HCT116 (cell line): ENCODE data around the gene RTL1. TPM values are rescaled to one million over a fixed set of nuclear protein-coding genes. Genes with fewer than 3 reads are reported as not detected.

Experiments
- ATAC-seq: fragments of 200-7000 bp; cut with Tn5 transposase; 2 replicates; pipeline ENCODE4 v1.9.1; 2020; ENCODE audit warnings: mild to moderate bottlenecking, moderate library complexity
- BruUV-seq: library from RNA; stranded (reverse); fragments of 400-500 nt; replicated peaks from 2 replicates; lab custom pipeline; 2021; lab: Mats Ljungman, UMichigan
- CTCF ChIA-PET: fragments of 300-600 bp; sonication (Branson Sonifier 250); formaldehyde crosslinking; loops from one replicate; lab custom pipeline; 2021; ENCODE audit warnings: antibody characterized with exemption; lab: Charles Lee
- POLR2A ChIA-PET: fragments of 300-600, 350-600 bp; sonication (Branson Sonifier 250); formaldehyde crosslinking; loops from one replicate; lab custom pipeline; 2021; ENCODE audit warnings: antibody characterized with exemption; lab: Charles Lee
- RAD21 ChIA-PET, 2 experiments: fragments of 300-600 bp; sonication (Branson Sonifier 250); formaldehyde crosslinking; loops; one replicate each; lab custom pipeline; 2023; ENCODE audit warnings: low total read pairs in 2 of 2; ENCODE audit not compliant: uncharacterized antibody in 2 of 2, unreplicated experiment in 2 of 2, low non-redundant PET in 1 of 2; lab: Charles Lee
- DNase-seq: peaks from one replicate; pipeline ENCODE4 v3.0.0-alpha.2; 2010; ENCODE audit warnings: low read depth, low spot score
- H2AFZ ChIP-seq: fragments of 200-600 bp; shearing (Covaris generic), sonication (generic); 2 replicates; pipeline ENCODE4 v1.6.1; 2017; ENCODE audit warnings: low read depth, mixed run types, mixed read lengths, antibody characterized with exemption, low read length; ENCODE audit not compliant: poor library complexity, severe bottlenecking
- H3K27ac ChIP-seq: 2 replicates; pipeline ENCODE4 v1.5.1; 2012; ENCODE audit warnings: low read depth, low read length
- H3K27me3 ChIP-seq: fragments of 200-600 bp; sonication (generic); 2 replicates; pipeline ENCODE4 v1.6.1; 2016; ENCODE audit warnings: mixed run types, low read length, mixed read lengths; ENCODE audit not compliant: insufficient read depth
- H3K36me3 ChIP-seq, 2 experiments: fragments of 200-500 bp in 1 of 2; fragments of 200-600 bp in 1 of 2; sonication (Bioruptor generic) in 1 of 2; sonication (generic) in 1 of 2; 2 replicates each; pipeline versions ENCODE4 v1.5.1 to v1.6.1; 2014 to 2016; ENCODE audit warnings: low read length in 2 of 2, inconsistent platforms in 1 of 2, mixed read lengths in 1 of 2, mixed run types in 1 of 2; ENCODE audit not compliant: insufficient read depth in 2 of 2, control insufficient read depth in 1 of 2
- H3K4me1 ChIP-seq, 2 experiments: fragments of 200-600 bp in 1 of 2; sonication (generic) in 1 of 2; 2 replicates each; pipeline versions ENCODE4 v1.5.1 to v1.6.1; 2012 to 2017; ENCODE audit warnings: low read length in 2 of 2, inconsistent platforms in 1 of 2, mild to moderate bottlenecking in 1 of 2, mixed read lengths in 1 of 2, mixed run types in 1 of 2, moderate library complexity in 1 of 2; ENCODE audit not compliant: insufficient read depth in 2 of 2, control insufficient read depth in 1 of 2
- H3K4me2 ChIP-seq: fragments of 200-600 bp; sonication (generic); 2 replicates; pipeline ENCODE4 v1.6.1; 2017; ENCODE audit warnings: mixed run types, low read length, mixed read lengths
- H3K4me3 ChIP-seq, 2 experiments: fragments of 200-600 bp in 1 of 2; sonication (generic) in 1 of 2; replicated peaks in 1 of 2; 2 replicates each; pipeline ENCODE4 v1.5.1; 2011 to 2016; ENCODE audit warnings: low read length in 2 of 2, control low read depth in 1 of 2, low read depth in 1 of 2, mild to moderate bottlenecking in 1 of 2, mixed read lengths in 1 of 2, mixed run types in 1 of 2
- H3K79me2 ChIP-seq: fragments of 200-600 bp; sonication (generic); 2 replicates; pipeline ENCODE4 v1.6.1; 2017; ENCODE audit warnings: mild to moderate bottlenecking, mixed run types, low read length, moderate library complexity, mixed read lengths; ENCODE audit not compliant: insufficient read depth
- H3K9ac ChIP-seq: fragments of 200-600 bp; sonication (generic); 2 replicates; pipeline ENCODE4 v1.6.1; 2016; ENCODE audit warnings: low read length, mixed read lengths
- H3K9me2 ChIP-seq: fragments of 200-600 bp; sonication (generic), shearing (Covaris generic); 2 replicates; pipeline ENCODE4 v1.6.1; 2017; ENCODE audit warnings: mixed run types, mild to moderate bottlenecking, moderate library complexity; ENCODE audit not compliant: insufficient read depth
- H3K9me3 ChIP-seq, 2 experiments: fragments of 200-500 bp in 1 of 2; fragments of 200-600 bp in 1 of 2; sonication (Bioruptor generic) in 1 of 2; sonication (generic) in 1 of 2; 2 replicates each; pipeline ENCODE4 v1.6.1; 2014 to 2017; ENCODE audit warnings: low read length in 2 of 2, mixed read lengths in 2 of 2, inconsistent platforms in 1 of 2, low read depth in 1 of 2, mild to moderate bottlenecking in 1 of 2, mixed run types in 1 of 2, moderate library complexity in 1 of 2; ENCODE audit not compliant: control insufficient read depth in 1 of 2, insufficient read depth in 1 of 2
- H4K20me1 ChIP-seq: fragments of 200-600 bp; sonication (generic), shearing (Covaris generic); 2 replicates; pipeline ENCODE4 v1.6.1; 2017; ENCODE audit warnings: mixed run types, mild to moderate bottlenecking, moderate library complexity; ENCODE audit not compliant: insufficient read depth
- ATF3 ChIP-seq: IDR thresholded peaks from 2 replicates; pipeline ENCODE4 v1.6.1; 2012
- CEBPB ChIP-seq: IDR thresholded peaks from 2 replicates; pipeline ENCODE4 v1.6.1; 2012; ENCODE audit warnings: low read depth
- EZH2phosphoT487 ChIP-seq: fragments of 200-600 bp; IDR thresholded peaks from 2 replicates; pipeline ENCODE4 v1.6.1; 2018; ENCODE audit warnings: antibody characterized with exemption, borderline replicate concordance
- FOSL1 ChIP-seq: IDR thresholded peaks from 2 replicates; pipeline ENCODE4 v1.6.1; 2012; ENCODE audit warnings: low read depth
- POLR2A ChIP-seq: IDR thresholded peaks from 2 replicates; pipeline ENCODE4 v1.7.0; 2011; ENCODE audit warnings: borderline replicate concordance; ENCODE audit not compliant: insufficient read depth, insufficient read length; ENCODE audit errors: extremely low read depth
- SIN3A ChIP-seq: IDR thresholded peaks from 2 replicates; pipeline ENCODE4 v1.6.1; 2012; ENCODE audit warnings: low read depth
- ZBTB33 ChIP-seq: IDR thresholded peaks from 2 replicates; pipeline ENCODE4 v1.6.1; 2011; ENCODE audit warnings: mild to moderate bottlenecking, low read length, moderate library complexity; ENCODE audit not compliant: insufficient replicate concordance; ENCODE audit errors: extremely low read depth
- ZFX ChIP-seq: fragments of 450-650 bp; IDR thresholded peaks from 2 replicates; pipeline ENCODE4 v1.6.1; 2017
- intact Hi-C: fragments of 100-400 bp; cut with micrococcal nuclease; formaldehyde crosslinking; loops from 2 replicates; pipeline ENCODE4 v1.10.0; 2022
- total RNA-seq: library from RNA; stranded (reverse); gene quantifications from one replicate; pipeline ENCODE4 v1.2.1, GENCODE V29; 2021; ENCODE audit not compliant: unreplicated experiment

RTL1 gene
- total RNA-seq, 1 experiment from 2014 or later, result not detected

DNA sequence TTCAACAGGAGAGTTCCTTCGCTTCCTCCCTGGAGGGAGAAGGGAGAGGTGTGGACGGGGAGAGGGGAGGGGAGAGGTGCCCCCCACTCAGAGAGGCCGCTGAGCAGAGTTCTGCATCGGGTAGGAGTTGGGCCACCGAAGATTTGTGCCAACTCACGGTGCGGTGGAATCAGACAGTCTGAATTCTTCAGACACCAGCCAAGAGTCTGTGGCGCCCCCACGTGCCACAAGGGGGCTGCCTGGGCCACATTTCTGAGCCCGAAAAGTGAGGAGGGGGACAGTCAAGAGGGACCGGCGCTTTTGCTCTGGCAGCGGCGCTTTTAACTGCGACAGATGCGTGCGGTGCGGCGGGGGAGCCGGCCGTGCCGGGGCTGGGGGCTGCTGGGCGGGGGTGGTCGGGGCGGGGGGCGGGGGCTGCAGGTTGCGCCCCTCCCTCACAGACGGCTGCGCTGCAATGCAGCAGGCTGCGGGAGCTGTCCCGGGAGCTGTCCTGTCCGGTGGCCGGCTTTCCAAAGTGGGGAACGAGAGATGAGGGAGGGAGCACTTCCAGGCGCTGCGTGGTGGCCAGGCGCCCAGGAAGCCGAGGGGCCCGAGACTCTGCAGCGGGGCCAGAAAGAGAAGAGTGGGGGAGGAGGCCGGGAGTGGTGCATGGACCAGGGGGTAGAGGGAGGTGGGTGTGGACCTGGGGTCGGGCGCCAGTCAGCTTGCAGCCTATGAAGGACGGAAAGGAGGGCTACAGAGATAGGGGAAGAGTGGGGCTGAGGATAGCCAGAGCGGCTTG lies 975 bp upstream of the RTL1 start (continued):
- no peak for TF ChIP-seq ZBTB33

- Histone ChIP-seq H4K20me1 (no peaks in the 10 kb centered on the region), H3K27me3 (0 out of 2 replicates have a peak, but pooled peaks cover 6% of the 10 kb centered on the region), H3K36me3 (no peaks in the 10 kb centered on the region), H3K9me2 (no peaks in the 10 kb centered on the region), H3K9ac (no peak overlapping the region), H3K4me2 (no peak overlapping the region), H3K27ac (no peak overlapping the region), H3K9me3 (no peaks in the 10 kb centered on the region), H3K79me2 (no peaks in the 10 kb centered on the region), H2AFZ (no peak overlapping the region), H3K4me1 (peaks cover 0 to 7% of the 10 kb centered on the region in 2 experiments; a peak in 1 of 4 replicates), H3K4me3 (no peak overlapping the region)
- ChIA-PET CTCF (interaction anchor here (2.7 kb wide), 1 partner anchor 332 kb away, joined by 7 read pairs; no protein-coding TSS in a partner anchor), RAD21 (no interaction called here), POLR2A (no interaction called here)
- BruUV-seq, result no TSS peak
- intact Hi-C loops, result loop anchor here (10.0 kb wide), 1 partner anchor 488 kb away; no protein-coding TSS in a partner anchor
- TF ChIP-seq SIN3A (no peak), CEBPB (no peak), EZH2phosphoT487 (no peak), POLR2A (no peak), ZFX (no peak), FOSL1 (no peak), ATF3 (no peak)
- ATAC-seq (no peak), DNase-seq (no peak)
Measured at GRCh38 chr14:100903134-100903468, 421 bp downstream of the RTL1 start.
